ENCODE data around the gene RBBP9.

DNA sequence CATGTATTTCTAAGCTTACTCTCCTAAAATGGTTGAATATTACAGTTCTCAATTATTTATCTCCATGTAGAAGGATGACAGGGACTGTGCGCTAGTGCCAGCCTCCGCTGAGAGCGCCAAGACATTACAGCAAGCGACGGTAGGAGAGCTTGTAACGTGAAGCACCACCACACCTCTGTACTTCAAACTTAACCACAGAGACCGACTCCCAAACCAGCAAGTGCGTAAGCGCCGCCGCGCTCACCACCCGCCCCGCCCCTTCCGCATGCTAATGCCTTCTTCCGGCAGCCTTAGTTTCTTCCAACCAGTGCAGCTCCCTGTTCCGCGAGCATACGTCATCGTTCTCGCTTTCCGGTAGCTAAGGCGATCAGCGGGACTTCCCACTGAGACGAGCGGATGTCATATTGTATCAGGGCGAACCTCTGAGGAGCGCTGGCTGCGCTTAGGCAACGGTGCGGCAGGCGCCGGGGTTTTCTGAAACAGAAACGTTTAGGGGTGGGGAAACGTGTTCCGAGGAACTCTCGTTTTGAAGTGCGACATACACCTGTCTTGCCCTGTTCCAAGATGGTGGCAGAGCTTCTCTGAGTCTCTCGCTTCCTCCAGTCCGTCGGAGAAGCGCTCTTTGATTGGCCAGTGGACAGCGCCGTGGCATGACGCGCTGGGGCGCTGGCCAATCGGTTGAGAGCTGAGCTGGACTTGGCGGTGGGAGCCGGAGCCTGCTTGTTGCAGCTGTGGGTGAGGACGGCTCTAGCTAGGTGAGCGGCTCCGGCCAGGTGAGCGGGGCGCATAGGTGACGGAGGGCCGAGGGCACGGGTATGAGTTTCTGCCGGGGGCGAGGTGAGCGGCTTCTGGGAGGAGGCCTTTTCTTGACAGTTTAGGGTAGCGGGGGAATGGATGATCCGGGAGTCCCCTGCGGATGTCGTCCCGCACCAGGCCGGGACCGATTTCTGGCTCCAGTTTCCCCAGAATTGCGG, 10.5 kb upstream of the RBBP9 start, which contains the start of gene SEC23B:
- TF ChIP-seq EZH2 (IDR thresholded peaks at IDR 0.05) (no peak), POLR2AphosphoS5 (IDR thresholded peaks at IDR 0.05; ENCODE audit: borderline replicate concordance, low read depth, low read length) (peak; percentile 88), FOXP2 (optimal IDR thresholded peaks at IDR 0.05; ENCODE audit: control extremely low read depth, extremely low read length, insufficient read depth) (peak; percentile 42)
